ENCODE data around the gene GLIS2.

The GLIS2 gene

GRCh38 chr16:4275861-4276260 is 40.0 kb upstream of the GLIS2 start:
- Histone ChIP-seq H3K4me3 (no peak overlapping the region), H3K36me3 (ENCODE audit: insufficient read depth, low read length) (no peaks in the 10 kb centered on the region), H3K9me3 (ENCODE audit: low read depth, low read length) (no peaks in the 10 kb centered on the region), H3K9ac (ENCODE audit: insufficient read length) (no peak overlapping the region), H3K27ac (no peak overlapping the region)
- TF ChIP-seq EZH2 (IDR thresholded peaks at IDR 0.05) (no peak), FOXP2 (optimal IDR thresholded peaks at IDR 0.05; ENCODE audit: control extremely low read depth, extremely low read length, insufficient read depth) (no peak), POLR2AphosphoS5 (IDR thresholded peaks at IDR 0.05; ENCODE audit: borderline replicate concordance, low read depth, low read length) (no peak)
- DNase-seq (ENCODE audit: low read depth, low spot score): no peak

- Histone ChIP-seq H3K9ac (ENCODE audit: insufficient read length) (no peak overlapping the region), H3K36me3 (ENCODE audit: insufficient read depth, low read length) (no peaks in the 10 kb centered on the region), H3K4me3 (no peak overlapping the region), H3K27ac (no peak overlapping the region), H3K9me3 (ENCODE audit: low read depth, low read length) (no peaks in the 10 kb centered on the region)
- TF ChIP-seq POLR2AphosphoS5 (IDR thresholded peaks at IDR 0.05; ENCODE audit: borderline replicate concordance, low read depth, low read length) (no peak), EZH2 (IDR thresholded peaks at IDR 0.05) (no peak), FOXP2 (optimal IDR thresholded peaks at IDR 0.05; ENCODE audit: control extremely low read depth, extremely low read length, insufficient read depth) (no peak)
- no peak for DNase-seq (ENCODE audit: low read depth, low spot score)
These were observed 37.8 kb upstream of the GLIS2 start for GRCh38 chr16:4277987-4278513.

- Histone ChIP-seq H3K4me3 (no peak overlapping the region), H3K9ac (ENCODE audit: insufficient read length) (no peak overlapping the region), H3K27ac (no peak overlapping the region), H3K36me3 (ENCODE audit: insufficient read depth, low read length) (no peaks in the 10 kb centered on the region), H3K9me3 (ENCODE audit: low read depth, low read length) (no peaks in the 10 kb centered on the region)
- no peak for TF ChIP-seq POLR2AphosphoS5 (IDR thresholded peaks at IDR 0.05; ENCODE audit: borderline replicate concordance, low read depth, low read length)
- TF ChIP-seq FOXP2 (optimal IDR thresholded peaks at IDR 0.05; ENCODE audit: control extremely low read depth, extremely low read length, insufficient read depth): no peak
- TF ChIP-seq EZH2 (IDR thresholded peaks at IDR 0.05): no peak
- no peak for DNase-seq (ENCODE audit: low read depth, low spot score)
These were observed 35.2 kb upstream of the GLIS2 start for GRCh38 chr16:4280625-4281024.

- H3K4me3 ChIP-seq: no peak overlapping the region
These were observed 32.4 kb upstream of the GLIS2 start for GRCh38 chr16:4283441-4283840.

GRCh38 chr16:4283939-4284338 is 31.9 kb upstream of the GLIS2 start:
- Histone ChIP-seq H3K36me3 (ENCODE audit: insufficient read depth, low read length) (no peaks in the 10 kb centered on the region), H3K9ac (ENCODE audit: insufficient read length) (no peak overlapping the region), H3K4me3 (no peak overlapping the region), H3K9me3 (ENCODE audit: low read depth, low read length) (no peaks in the 10 kb centered on the region), H3K27ac (no peak overlapping the region)
- DNase-seq (ENCODE audit: low read depth, low spot score): no peak
- TF ChIP-seq EZH2 (IDR thresholded peaks at IDR 0.05) (no peak), FOXP2 (optimal IDR thresholded peaks at IDR 0.05; ENCODE audit: control extremely low read depth, extremely low read length, insufficient read depth) (no peak), POLR2AphosphoS5 (IDR thresholded peaks at IDR 0.05; ENCODE audit: borderline replicate concordance, low read depth, low read length) (no peak)

More at GRCh38 chr16:4283441-4283840, 32.4 kb upstream of the GLIS2 start:
- Histone ChIP-seq H3K9ac (ENCODE audit: insufficient read length) (no peak overlapping the region), H3K36me3 (ENCODE audit: insufficient read depth, low read length) (no peaks in the 10 kb centered on the region), H3K27ac (no peak overlapping the region), H3K9me3 (ENCODE audit: low read depth, low read length) (no peaks in the 10 kb centered on the region)
- no peak for TF ChIP-seq FOXP2 (optimal IDR thresholded peaks at IDR 0.05; ENCODE audit: control extremely low read depth, extremely low read length, insufficient read depth)
- TF ChIP-seq POLR2AphosphoS5 (IDR thresholded peaks at IDR 0.05; ENCODE audit: borderline replicate concordance, low read depth, low read length): no peak
- no peak for TF ChIP-seq EZH2 (IDR thresholded peaks at IDR 0.05)
- DNase-seq (ENCODE audit: low read depth, low spot score): no peak

GRCh38 chr16:4285167-4285566 is 30.7 kb upstream of the GLIS2 start:
- Histone ChIP-seq H3K4me3 (no peak overlapping the region), H3K36me3 (ENCODE audit: insufficient read depth, low read length) (no peaks in the 10 kb centered on the region), H3K9ac (ENCODE audit: insufficient read length) (no peak overlapping the region), H3K27ac (no peak overlapping the region), H3K9me3 (ENCODE audit: low read depth, low read length) (no peaks in the 10 kb centered on the region)
- no peak for DNase-seq (ENCODE audit: low read depth, low spot score)
- TF ChIP-seq EZH2 (IDR thresholded peaks at IDR 0.05): no peak
- no peak for TF ChIP-seq FOXP2 (optimal IDR thresholded peaks at IDR 0.05; ENCODE audit: control extremely low read depth, extremely low read length, insufficient read depth)
- TF ChIP-seq POLR2AphosphoS5 (IDR thresholded peaks at IDR 0.05; ENCODE audit: borderline replicate concordance, low read depth, low read length): no peak

- Histone ChIP-seq H3K9ac (ENCODE audit: insufficient read length) (no peak overlapping the region), H3K4me3 (no peak overlapping the region)
- TF ChIP-seq EZH2 (IDR thresholded peaks at IDR 0.05) (no peak), FOXP2 (optimal IDR thresholded peaks at IDR 0.05; ENCODE audit: control extremely low read depth, extremely low read length, insufficient read depth) (no peak), POLR2AphosphoS5 (IDR thresholded peaks at IDR 0.05; ENCODE audit: borderline replicate concordance, low read depth, low read length) (no peak)
These were observed 27.5 kb upstream of the GLIS2 start for GRCh38 chr16:4288148-4288921.

GRCh38 chr16:4290236-4290830 is 25.5 kb upstream of the GLIS2 start:
- Histone ChIP-seq H3K36me3 (ENCODE audit: insufficient read depth, low read length) (no peaks in the 10 kb centered on the region), H3K9me3 (ENCODE audit: low read depth, low read length) (no peaks in the 10 kb centered on the region), H3K27ac (no peak overlapping the region), H3K4me3 (no peak overlapping the region), H3K9ac (ENCODE audit: insufficient read length) (no peak overlapping the region)
- TF ChIP-seq POLR2AphosphoS5 (IDR thresholded peaks at IDR 0.05; ENCODE audit: borderline replicate concordance, low read depth, low read length) (no peak), EZH2 (IDR thresholded peaks at IDR 0.05) (no peak), FOXP2 (optimal IDR thresholded peaks at IDR 0.05; ENCODE audit: control extremely low read depth, extremely low read length, insufficient read depth) (no peak)
- no peak for DNase-seq (ENCODE audit: low read depth, low spot score)

More at GRCh38 chr16:4288148-4288921, 27.5 kb upstream of the GLIS2 start:
- Histone ChIP-seq H3K27ac (no peak overlapping the region), H3K9me3 (ENCODE audit: low read depth, low read length) (no peaks in the 10 kb centered on the region), H3K36me3 (ENCODE audit: insufficient read depth, low read length) (no peaks in the 10 kb centered on the region)
- DNase-seq (ENCODE audit: low read depth, low spot score): no peak
